Right kidney (tissue), 1 donor: Measurements from ENCODE around the gene FAM117B.
"Not testable (repeated sequence)": the region's sequence is repeated elsewhere in the genome, so short reads cannot be mapped to it uniquely, and the experiment has no call there.

Experiments
- DNase-seq: peaks from one replicate; pipeline ENCODE4 v3.0.0-alpha.2; 2016

Gene FAM117B

GRCh38 chr2:202758128-202758527 lies 123.4 kb downstream of the FAM117B start:
- DNase-seq: no peak

GRCh38 chr2:202758604-202759003 lies 123.8 kb downstream of the FAM117B start:
- DNase-seq: no peak

GRCh38 chr2:202760848-202761247 lies 126.1 kb downstream of the FAM117B start:
- no peak for DNase-seq

GRCh38 chr2:202762556-202762955 lies 127.8 kb downstream of the FAM117B start:
- DNase-seq: no peak

GRCh38 chr2:202763916-202764315 lies 129.1 kb downstream of the FAM117B start:
- no peak for DNase-seq

- no peak for DNase-seq
Observed at GRCh38 chr2:202764991-202765390, 130.2 kb downstream of the FAM117B start.

- no peak for DNase-seq
Observed at GRCh38 chr2:202765436-202765835, 130.7 kb downstream of the FAM117B start.

GRCh38 chr2:202768273-202768672 lies 133.5 kb downstream of the FAM117B start:
- no peak for DNase-seq

GRCh38 chr2:202769201-202769600 lies 134.4 kb downstream of the FAM117B start:
- DNase-seq: no peak

GRCh38 chr2:202771336-202771735 lies 136.6 kb downstream of the FAM117B start:
- DNase-seq: no peak

GRCh38 chr2:202771741-202772460 lies 137.1 kb downstream of the FAM117B start:
- no peak for DNase-seq

GRCh38 chr2:202773301-202773973 lies 138.7 kb downstream of the FAM117B start:
- no peak for DNase-seq

GRCh38 chr2:202774104-202774503 lies 139.3 kb downstream of the FAM117B start:
- DNase-seq: no peak

GRCh38 chr2:202778217-202778616 lies 143.4 kb downstream of the FAM117B start:
- DNase-seq: no peak

GRCh38 chr2:202780514-202781021 lies 145.8 kb downstream of the FAM117B start:
- no peak for DNase-seq

GRCh38 chr2:202782940-202783558 lies 148.3 kb downstream of the FAM117B start:
- no peak for DNase-seq

- no peak for DNase-seq
Observed at GRCh38 chr2:202786842-202787241, 152.1 kb downstream of the FAM117B start.

- no peak for DNase-seq
Observed at GRCh38 chr2:202790676-202791075, 155.9 kb downstream of the FAM117B start.

- no peak for DNase-seq
Observed at GRCh38 chr2:202797944-202798343, 163.2 kb downstream of the FAM117B start.

- not testable (repeated sequence) for DNase-seq
Observed at GRCh38 chr2:202805911-202806310, 171.1 kb downstream of the FAM117B start.

GRCh38 chr2:202807431-202808138 lies 172.8 kb downstream of the FAM117B start:
- DNase-seq: not testable (repeated sequence)

- DNase-seq: no peak
Observed at GRCh38 chr2:202808754-202809153, 174.0 kb downstream of the FAM117B start.

GRCh38 chr2:202813387-202813786 lies 178.6 kb downstream of the FAM117B start:
- DNase-seq: no peak
